Natural killer cell (primary cell): ENCODE data around the gene USP38. TPM values are rescaled to one million over a fixed set of nuclear protein-coding genes. Genes with fewer than 3 reads are reported as not detected.

Experiments
- ATAC-seq, 3 donors: fragments of 150-1000 bp in 2 of 3; fragments of 200-7000 bp in 1 of 3; cut with Tn5 transposase; 1 replicate in 1 of 3; 2 replicates in 2 of 3; pipeline ENCODE4 v1.10.0; 2021; ENCODE audit warnings: mild to moderate bottlenecking in 2 of 3, moderate library complexity in 2 of 3
- DNase-seq, 2 donors: peaks; one replicate each; pipeline versions ENCODE4 v3.0.0 to v3.0.0-alpha.2; 2013 to 2021; ENCODE audit warnings: mixed read lengths in 1 of 2
- H3K27ac ChIP-seq: one replicate; pipeline ENCODE4 v1.5.1; 2013; ENCODE audit warnings: mild to moderate bottlenecking, low read length
- H3K27me3 ChIP-seq: one replicate; pipeline ENCODE4 v1.6.1; 2013; ENCODE audit warnings: low read length; ENCODE audit not compliant: control insufficient read depth, insufficient read depth
- H3K36me3 ChIP-seq: one replicate; pipeline ENCODE4 v1.6.1; 2013; ENCODE audit warnings: low read length; ENCODE audit not compliant: control insufficient read depth, insufficient read depth
- H3K4me1 ChIP-seq: one replicate; pipeline ENCODE4 v1.6.1; 2013; ENCODE audit warnings: low read length; ENCODE audit not compliant: control insufficient read depth, insufficient read depth
- H3K4me3 ChIP-seq: one replicate; pipeline ENCODE4 v1.5.1; 2013; ENCODE audit warnings: low read length
- H3K9me3 ChIP-seq: one replicate; pipeline ENCODE4 v1.6.1; 2013; ENCODE audit warnings: low read length; ENCODE audit not compliant: control insufficient read depth, insufficient read depth
- H3K27ac Mint-ChIP-seq, 2 donors: one replicate each; pipeline ENCODE4 v1.8.0; 2022; ENCODE audit warnings: mild to moderate bottlenecking in 2 of 2, mixed read lengths in 2 of 2, moderate library complexity in 1 of 2
- H3K27me3 Mint-ChIP-seq, 2 donors: one replicate each; pipeline ENCODE4 v1.8.0; 2022; ENCODE audit warnings: low read depth in 2 of 2, mixed read lengths in 2 of 2
- H3K36me3 Mint-ChIP-seq: one replicate; pipeline ENCODE4 v1.8.0; 2022; ENCODE audit warnings: mixed read lengths
- H3K4me1 Mint-ChIP-seq, 2 donors: one replicate each; pipeline ENCODE4 v1.8.0; 2022; ENCODE audit warnings: mixed read lengths in 2 of 2
- H3K4me3 Mint-ChIP-seq: one replicate; pipeline ENCODE4 v1.8.0; 2022; ENCODE audit warnings: mild to moderate bottlenecking, moderate library complexity, mixed read lengths
- H3K9me3 Mint-ChIP-seq, 2 donors: one replicate each; pipeline ENCODE4 v1.8.0; 2022; ENCODE audit warnings: mixed read lengths in 2 of 2
- WGBS: methylation state at CpG from one replicate; pipeline ENCODE4 v1.1.7; 2013; ENCODE audit warnings: missing lambda C conversion rate; ENCODE audit not compliant: insufficient coverage; 5-methylcytosine and 5-hydroxymethylcytosine counted together
- intact Hi-C: fragments of 100-400 bp; cut with micrococcal nuclease; formaldehyde crosslinking; loops from one replicate; pipeline ENCODE4 v1.14.2; 2022
- total RNA-seq, 4 donors: library from RNA; stranded (reverse); fragments of 120-200 nt in 1 of 4; gene quantifications; one replicate each; pipeline versions ENCODE4 v1.2.3 to v1.2.4, GENCODE V29; 2013 to 2022
- TF ChIP-seq, protein P1 (sequence below): fragments of 200-600 bp; IDR thresholded peaks from one replicate; pipeline ENCODE4 v1.8.0; 2022; ENCODE audit warnings: antibody characterized with exemption

The USP38 gene
- total RNA-seq, 3 donors from 2014 or later (not counting 1 experiment from before 2014, with no cell fraction given), result 35.6 to 39.5 (median 36.7) TPM

DNA sequence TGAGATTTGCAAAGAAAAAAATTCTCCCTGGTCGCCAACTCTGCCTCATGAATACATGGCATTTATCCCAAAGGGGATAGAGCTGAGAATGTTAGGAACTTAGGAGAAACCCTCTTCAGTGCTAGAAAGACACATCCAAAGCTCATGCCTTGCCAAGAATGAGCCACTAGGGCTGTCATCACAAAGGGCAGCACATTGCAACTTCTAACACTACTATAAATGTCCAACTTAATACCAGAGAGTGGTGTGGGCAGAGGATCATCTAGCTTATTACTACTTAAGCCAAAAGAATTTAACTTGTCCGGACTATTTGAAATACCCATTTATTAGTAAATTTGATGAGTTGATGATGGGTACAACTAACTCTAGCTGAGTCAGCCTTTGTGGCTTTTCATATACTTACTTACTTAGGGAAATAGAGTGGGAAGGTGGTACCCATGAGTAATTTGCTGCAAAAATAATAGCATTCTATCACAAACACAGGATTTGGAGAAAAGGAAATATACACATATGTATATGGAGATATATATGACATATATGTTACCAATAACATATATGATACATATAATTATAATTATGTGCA lies 85.6 kb downstream of the USP38 start:
- Mint-ChIP-seq H3K4me3 (no peak overlapping the region), H3K36me3 (no peaks in the 10 kb centered on the region), H3K4me1 (no peaks in the 10 kb centered on the region), H3K27me3 (peaks cover 0 to 7% of the 10 kb centered on the region in 2 donors), H3K27ac (no peak overlapping the region), H3K9me3 (peaks cover 0 to 4% of the 10 kb centered on the region in 2 donors)
- H3K4me1 ChIP-seq, result no peaks in the 10 kb centered on the region
- DNase-seq, result no peak
- TF ChIP-seq, protein P1, sequence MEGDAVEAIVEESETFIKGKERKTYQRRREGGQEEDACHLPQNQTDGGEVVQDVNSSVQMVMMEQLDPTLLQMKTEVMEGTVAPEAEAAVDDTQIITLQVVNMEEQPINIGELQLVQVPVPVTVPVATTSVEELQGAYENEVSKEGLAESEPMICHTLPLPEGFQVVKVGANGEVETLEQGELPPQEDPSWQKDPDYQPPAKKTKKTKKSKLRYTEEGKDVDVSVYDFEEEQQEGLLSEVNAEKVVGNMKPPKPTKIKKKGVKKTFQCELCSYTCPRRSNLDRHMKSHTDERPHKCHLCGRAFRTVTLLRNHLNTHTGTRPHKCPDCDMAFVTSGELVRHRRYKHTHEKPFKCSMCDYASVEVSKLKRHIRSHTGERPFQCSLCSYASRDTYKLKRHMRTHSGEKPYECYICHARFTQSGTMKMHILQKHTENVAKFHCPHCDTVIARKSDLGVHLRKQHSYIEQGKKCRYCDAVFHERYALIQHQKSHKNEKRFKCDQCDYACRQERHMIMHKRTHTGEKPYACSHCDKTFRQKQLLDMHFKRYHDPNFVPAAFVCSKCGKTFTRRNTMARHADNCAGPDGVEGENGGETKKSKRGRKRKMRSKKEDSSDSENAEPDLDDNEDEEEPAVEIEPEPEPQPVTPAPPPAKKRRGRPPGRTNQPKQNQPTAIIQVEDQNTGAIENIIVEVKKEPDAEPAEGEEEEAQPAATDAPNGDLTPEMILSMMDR, result no peak
- H3K27ac ChIP-seq, result no peak overlapping the region
- no peaks in the 10 kb centered on the region for H3K27me3 ChIP-seq
- no peak for ATAC-seq
- H3K9me3 ChIP-seq, result peaks cover 6% of the 10 kb centered on the region
- WGBS, result 100% methylated on average over 2 of the region's 2 CpGs
- H3K4me3 ChIP-seq, result no peak overlapping the region
- intact Hi-C loops, result no loop called here
- no peaks in the 10 kb centered on the region for H3K36me3 ChIP-seq

Other genes starting within 250 kb of the USP38 start
- 10 to 100 TPM; 11.5 to 25.4 (median 11.9) TPM for gene GAB1, start 152.0 kb downstream of the USP38 start, total RNA-seq